Germinal center (tissue), 1 donor: ENCODE measurements around the gene OTULIN.
A peak's percentile ranks its signal among the peaks of the same experiment; 100 is the strongest.

Experiments
- DNase-seq: peaks from one replicate; pipeline ENCODE4 v3.0.0; 2012; ENCODE audit warnings: mixed read lengths, low spot score

OTULIN gene

DNA sequence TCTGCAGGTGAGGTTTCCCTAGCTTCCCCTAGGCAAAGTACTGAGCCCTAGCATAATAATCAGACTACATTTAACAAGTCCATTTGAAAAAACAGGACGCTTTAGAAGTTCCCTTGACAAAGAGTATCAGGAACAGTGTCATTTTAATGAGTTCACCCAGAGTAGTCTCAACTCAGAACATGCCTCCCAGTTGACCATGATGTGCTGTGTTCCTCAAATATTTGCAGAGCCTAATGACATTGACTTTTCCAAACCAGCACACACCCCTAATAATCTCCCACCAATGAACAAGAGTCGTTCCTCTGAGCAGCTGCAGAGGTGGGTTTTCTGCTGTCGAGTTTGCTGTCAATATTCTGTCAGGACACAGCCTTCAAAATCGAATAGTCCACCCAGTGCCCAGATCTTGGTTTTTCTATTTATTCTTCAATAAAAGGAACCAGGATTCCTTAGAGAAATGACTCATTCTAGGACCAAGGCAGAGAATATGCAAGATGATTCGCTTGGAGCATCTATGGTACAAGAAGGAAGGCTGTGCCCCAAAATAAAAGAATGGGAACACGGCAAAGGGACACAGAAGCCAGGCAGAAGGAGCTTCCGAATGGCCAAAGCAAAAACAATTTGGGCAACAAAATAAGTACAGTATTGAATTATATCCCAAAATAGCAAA is 57.6 kb downstream of the OTULIN start:
- DNase-seq = no peak

- DNase-seq = no peak
These were observed 58.4 kb downstream of the OTULIN start for GRCh38 chr5:14722923-14723322.

- peak; percentile 21 for DNase-seq
These were observed 59.2 kb downstream of the OTULIN start for GRCh38 chr5:14723701-14724132.

DNA sequence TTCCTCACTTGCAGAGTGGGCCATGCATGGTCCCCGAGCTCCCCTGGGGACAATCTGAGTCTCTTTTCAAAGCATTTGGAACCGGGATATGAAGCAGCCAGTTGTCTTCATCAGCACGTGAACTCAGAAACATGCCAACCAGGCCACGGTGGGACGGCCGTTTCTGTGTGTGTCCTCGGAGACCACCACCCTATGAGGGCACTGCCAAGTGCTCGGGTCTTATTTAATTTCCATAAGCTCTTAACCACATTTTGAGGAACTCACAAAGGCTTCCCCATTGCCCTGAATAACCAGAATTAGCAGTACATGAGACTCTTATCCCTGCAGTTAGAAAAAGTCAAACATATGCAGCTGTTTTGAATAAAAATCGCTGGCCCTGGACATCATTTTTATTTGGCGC is 60.1 kb downstream of the OTULIN start:
- no peak for DNase-seq

GRCh38 chr5:14726066-14726838 is 61.7 kb downstream of the OTULIN start:
- no peak for DNase-seq

GRCh38 chr5:14727428-14727865 is 62.9 kb downstream of the OTULIN start:
- peak; percentile 75 for DNase-seq

DNA sequence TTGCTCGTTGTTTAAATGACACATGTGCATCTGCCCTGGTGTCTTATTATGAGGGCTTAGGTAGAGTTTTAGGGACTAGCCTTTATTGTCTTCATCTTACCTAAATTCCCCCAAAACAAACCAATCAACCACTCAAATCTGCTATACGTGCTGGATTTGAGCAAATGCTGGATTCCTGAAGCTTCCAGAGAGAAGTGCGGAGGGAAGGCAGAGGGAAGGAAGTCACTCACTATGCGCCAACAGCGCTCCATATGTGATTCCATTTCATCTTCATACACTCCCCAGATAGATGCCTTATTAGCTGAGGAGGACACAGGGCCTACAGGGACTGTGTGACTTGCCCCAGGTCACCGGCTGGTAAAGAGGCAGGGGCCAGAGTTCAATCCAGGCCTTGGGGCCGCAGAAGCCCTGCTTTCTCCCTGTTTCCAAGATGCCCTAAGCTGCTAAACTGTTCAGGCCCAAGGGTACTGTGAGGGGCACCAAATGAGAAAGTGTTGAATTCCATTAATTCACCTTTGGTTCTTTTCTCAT is 63.5 kb downstream of the OTULIN start:
- no peak for DNase-seq

GRCh38 chr5:14728459-14728938 is 64.0 kb downstream of the OTULIN start:
- no peak for DNase-seq

DNA sequence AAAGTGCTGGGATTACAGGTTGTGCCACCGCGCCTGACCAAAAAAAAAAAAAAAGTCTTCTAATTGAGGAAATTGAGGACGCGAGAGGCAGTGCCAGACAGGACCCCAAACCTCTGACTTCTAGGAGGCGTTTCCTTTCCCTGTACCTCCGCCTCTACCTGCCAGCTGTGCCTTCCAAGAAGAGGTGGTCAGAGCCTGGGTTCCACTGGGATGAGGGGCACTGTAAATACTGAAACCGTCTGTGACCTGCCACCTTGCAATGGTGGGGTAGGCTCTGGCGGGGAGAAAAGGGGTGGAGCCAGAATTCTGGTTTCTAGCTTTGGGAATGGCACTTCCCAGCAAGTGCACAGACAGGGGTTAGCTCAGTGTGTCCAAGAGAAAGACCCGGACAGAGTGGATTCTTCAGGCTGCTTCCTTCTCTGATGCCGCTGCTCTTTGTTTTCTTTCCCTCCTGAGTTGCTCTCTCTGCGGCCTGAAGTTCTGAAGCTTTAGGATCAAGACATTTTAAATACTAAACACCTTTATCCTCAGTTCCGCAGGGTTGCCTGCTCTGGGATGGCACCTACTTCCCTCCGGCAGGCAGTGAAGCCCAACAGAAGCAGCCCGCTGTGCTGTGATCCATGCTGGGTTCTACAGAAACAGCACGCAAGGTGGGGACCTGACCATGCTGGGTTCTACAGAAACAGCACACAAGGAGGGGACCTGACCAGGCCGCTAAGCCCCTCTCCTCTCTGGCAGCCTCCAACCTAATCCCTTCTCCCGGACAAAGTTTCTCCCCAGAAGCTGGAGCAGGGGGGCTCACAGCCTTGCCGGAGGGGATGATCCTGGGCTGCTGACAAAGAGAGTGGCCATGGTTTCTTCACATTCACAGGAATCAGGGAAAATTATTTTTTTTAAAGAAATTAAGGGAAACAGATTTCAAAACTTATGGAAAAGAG is 65.2 kb downstream of the OTULIN start:
- no peak for DNase-seq

GRCh38 chr5:14730466-14730865 is 65.9 kb downstream of the OTULIN start:
- DNase-seq = no peak

DNA sequence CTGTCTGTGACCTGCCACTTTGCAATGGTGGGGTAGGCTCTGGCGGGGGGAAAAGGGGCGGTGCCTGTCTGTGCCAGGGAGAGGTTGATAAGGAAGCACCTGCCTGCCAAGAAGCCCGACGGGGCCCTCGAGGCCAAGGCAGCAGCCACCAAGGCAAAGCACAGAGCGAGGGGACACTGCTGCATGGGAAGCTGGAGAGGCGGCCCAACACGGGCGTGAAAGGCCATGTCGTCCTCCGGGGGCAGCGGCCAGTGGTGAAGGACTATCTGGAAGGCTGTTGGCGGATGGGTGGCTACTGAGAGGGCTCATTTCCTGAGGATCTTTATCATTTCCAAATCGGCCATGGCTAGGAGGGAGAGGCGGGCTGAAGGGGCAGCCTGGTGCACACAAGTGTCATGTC is 66.4 kb downstream of the OTULIN start:
- DNase-seq = no peak

DNA sequence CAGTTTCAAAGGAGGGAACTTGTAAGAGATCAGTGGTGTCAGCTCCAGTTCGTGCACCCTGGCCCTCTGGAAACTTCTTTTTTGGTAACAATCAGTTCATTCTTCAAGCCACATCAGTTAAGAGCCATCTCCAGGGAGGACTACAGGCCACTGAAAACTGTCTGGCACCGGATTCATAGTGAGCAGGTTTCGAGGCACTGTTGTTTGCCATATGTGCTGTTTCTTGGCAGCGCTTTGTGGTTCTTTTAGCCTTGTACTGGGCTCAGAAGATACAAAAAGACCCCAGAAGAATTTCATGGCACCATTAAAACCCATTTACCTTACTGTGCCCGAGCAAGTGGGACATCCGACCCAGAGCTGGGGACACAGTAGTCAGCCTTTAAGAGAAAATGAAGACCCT is 68.5 kb downstream of the OTULIN start:
- no peak for DNase-seq

DNA sequence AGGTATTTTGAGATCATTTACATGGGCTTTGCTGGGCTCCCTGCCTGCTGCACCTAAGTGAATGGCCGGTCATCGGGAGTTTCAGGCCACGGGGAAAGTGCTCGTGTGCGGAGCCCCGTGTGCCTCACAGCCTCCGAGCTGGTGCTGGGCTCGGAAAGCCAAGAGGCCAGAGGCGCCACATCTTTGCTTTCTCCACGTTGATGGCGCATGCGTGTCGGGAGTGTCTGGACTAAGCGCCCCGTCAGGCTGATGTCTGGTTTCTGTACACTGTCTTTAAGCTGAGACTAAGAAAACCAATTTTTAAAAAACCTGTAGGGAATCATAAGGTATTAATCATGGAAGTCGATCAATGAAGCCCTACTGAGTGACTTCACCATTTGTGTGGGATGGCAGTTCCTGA is 69.1 kb downstream of the OTULIN start:
- no peak for DNase-seq

DNA sequence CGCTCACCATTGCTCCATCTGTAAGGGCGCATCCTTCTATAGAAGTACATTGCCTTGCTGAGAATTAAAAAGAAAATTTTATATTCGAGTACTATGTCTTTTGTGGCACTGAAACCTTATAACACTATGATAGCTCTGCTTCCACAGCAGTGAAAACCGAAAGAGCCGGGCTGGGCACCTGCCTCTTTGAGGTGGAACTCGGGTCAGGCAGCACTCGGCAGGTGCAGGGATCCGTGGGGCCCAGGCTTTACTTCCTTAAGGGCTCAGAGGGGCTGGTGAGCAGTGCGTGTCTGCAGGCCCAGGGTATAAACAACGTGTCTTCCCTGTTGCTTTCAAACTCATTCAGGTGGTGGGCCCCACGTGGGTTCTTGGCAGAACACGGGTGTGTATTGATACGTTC is 69.9 kb downstream of the OTULIN start:
- DNase-seq = no peak

DNA sequence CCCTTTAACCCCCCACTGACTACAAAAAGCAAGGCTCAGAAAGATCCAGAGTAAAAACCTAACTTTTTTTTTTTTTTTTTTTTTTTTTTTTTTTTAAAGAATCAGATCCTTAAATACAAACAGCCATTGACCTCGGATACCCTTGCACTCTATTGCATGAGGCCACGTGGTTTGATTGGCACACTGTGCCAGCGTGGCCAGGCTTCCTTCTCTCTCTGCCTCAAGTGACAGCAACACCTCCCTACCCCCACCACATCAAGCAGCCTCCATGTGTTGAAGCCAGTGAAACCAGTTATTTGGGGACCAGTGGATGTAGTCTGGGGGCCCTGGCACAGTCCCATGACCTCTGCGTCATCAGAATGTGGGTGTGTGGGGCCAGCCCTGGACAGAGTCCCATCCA is 71.4 kb downstream of the OTULIN start:
- no peak for DNase-seq

DNA sequence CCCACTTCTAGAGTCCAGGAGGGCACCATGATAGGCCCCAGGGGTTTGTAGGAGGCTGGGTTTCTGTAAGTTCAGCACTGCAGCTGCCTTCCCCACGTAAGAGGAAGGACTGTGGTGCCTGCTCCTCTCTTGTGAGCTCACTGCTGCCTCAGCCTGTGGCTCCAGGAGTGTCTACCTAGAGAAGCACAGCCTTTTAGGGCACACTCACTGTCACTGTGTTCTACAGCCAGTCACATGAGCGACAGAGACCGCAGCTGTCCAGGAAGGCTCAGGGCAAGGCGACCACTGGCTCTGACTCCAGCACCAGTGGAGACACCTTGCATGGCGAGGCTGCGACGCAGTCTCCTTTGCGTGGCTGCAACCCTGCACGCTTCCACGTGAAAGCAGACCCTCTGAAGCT is 72.8 kb downstream of the OTULIN start:
- DNase-seq = no peak

- DNase-seq = no peak
These were observed 73.5 kb downstream of the OTULIN start for GRCh38 chr5:14738050-14738449.

GRCh38 chr5:14739538-14739937 is 75.0 kb downstream of the OTULIN start:
- no peak for DNase-seq

- DNase-seq = no peak
These were observed 75.5 kb downstream of the OTULIN start for GRCh38 chr5:14739981-14740380.

DNA sequence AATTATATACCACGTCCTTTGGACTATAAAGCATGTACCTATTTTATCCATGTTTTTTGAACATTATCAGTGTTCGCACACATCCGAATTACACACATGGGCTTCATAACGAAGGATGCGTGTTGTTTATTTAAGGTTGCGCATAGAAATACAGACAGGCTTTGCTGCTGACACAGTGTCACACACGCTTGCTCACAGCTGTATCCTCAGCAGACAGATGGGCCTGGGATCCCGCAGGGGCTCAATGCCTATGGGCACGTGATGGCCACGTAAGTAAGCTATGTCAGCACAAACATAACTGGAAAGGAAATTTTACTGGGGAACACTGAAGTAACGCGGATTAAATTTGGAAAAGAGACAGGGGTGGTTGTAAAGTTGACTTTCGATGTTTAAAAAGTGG is 76.6 kb downstream of the OTULIN start:
- no peak for DNase-seq

GRCh38 chr5:14741801-14742440 is 77.4 kb downstream of the OTULIN start:
- DNase-seq = no peak

- no peak for DNase-seq
These were observed 78.0 kb downstream of the OTULIN start for GRCh38 chr5:14742498-14742897.
